GM18858 (cell line): ENCODE measurements around the gene SEPTIN6.
"Not testable (repeated sequence)": the region's sequence is repeated elsewhere in the genome, so short reads cannot be mapped to it uniquely, and the experiment has no call there.

Experiments used
- ATAC-seq: cut with Tn5 transposase; IDR thresholded peaks from one replicate; pipeline ENCODE4 v1.9.1; 2021; ENCODE audit not compliant: unreplicated experiment

Gene SEPTIN6

DNA sequence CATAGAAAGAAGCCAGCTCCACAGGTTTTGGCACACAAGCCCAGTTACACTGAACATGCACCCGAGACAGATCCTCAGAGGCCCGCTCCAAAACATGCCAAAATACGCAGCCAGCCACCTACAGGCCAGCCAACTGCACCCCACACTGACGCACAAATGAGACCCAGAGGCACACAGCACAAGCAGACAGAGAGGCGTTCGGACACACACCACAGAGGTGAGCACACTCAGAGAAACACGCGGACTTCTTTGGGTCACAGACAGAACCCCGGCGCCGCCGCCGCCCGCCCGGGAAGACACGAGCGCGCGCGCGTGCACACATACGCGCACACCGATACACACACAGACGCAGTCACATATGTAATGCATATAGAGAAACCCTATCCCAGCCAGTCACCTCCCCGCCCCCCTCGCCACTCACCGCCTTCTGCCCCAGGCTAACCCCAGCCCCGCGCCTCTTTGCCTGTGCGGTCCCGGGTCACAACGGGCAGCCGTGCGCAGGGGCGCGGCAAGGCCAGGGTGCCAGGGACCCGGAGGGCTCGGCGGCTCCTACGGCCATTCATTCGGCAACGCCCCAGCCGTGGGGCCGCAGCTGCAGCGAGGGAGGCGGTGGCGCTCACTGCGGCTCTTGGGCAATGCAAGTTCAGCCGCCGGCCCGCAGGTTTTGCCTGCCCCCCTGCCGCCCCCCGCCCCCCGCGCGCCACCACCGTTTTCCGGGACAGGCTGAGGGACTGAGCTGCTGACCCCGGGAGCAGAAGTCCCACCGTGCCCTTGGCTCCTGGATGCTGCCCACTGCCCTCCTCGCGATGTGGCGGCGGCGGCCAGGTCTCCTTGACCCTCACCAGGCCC lies 553 bp downstream of the SEPTIN6 start:
- ATAC-seq = peak; percentile 26

DNA sequence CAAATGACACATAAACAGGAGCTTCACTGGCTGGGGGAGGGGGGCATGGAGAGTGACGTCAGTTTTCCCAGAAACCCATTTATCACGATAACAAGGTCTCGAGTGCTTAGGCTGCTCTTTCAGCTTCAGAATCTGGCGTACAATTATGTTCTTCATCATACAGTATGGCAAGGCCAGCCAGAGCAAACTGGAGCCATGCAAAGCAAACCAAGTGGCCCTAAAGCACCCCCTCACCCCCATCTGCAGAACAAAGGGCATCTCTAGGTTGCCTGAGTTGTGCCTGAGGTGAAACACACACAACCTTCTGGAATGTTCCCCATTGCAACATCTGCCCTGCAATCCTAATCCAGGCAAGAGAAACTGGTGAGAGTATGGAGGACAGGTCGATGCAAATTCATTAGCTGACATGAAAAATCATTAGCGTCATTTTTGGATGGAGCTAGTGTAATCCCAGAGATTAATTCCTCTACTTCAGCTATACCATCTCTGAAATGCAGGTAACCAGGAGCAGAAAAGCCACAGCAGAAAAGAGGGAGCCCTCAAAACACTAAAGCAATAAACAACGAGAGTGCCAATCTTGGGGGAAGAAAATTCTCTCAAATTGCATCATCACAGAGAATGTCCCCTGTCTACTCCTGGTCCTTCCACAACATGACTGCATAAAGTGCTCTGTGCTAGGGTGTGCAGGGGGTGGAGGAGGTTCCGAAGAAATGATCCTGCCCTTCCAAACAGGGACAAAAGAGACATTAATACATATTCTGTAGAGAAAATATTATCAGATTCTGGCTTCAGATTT lies 1.8 kb downstream of the SEPTIN6 start:
- ATAC-seq = no peak

DNA sequence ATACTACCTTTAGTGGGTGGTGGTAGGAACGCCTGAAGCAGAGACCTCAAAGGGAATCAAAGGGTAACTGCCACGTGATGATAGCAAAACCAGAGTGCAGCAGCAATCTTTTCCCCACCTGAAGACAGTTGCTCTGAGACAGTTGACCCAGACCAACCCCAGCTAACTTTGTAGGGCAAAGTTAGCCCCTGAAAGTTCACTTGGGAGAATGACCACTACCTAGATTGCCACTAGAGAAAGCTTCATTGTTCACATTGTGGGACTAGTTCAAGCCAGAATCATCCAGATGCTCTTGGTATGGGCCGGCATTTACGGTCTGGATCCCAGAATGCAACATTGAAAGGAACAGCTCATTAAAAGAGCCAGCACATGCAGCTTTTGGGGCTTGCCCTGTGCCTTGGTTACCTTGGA lies 4.1 kb downstream of the SEPTIN6 start:
- no peak for ATAC-seq

DNA sequence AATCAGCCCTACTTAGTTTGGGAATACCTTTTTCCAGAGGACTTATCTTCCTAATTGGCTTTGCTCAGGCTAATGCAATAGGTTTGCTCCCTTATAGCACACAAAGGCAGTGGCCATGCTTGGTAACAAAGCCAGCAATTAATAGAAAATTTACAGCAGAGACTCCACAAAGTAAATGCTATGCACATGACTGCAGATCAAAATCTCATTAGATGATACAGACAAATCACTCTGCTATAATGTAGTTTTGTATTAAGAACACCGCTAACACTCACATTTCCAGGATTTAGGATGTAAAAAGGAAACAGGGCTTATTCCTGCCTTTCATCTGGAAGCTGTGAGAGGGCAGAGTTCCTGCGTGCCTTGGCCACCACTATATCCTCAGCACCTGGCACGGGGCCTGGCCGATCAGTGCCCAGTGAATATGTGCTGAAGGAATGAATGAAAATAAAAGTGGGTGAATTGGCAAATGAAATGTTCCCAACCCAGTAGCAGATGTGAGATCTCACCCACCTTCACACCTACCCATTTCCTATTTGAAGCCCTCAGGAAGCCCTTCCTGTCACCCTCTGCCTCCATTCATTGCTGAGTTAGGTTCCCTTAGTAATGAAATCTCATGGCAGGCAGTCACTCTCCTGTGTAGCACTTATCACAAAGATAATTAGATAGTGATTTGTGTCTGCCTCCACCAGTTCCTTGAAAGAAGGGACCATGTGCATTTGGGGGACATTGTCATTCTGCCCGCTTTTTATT lies 5.1 kb downstream of the SEPTIN6 start:
- no peak for ATAC-seq

DNA sequence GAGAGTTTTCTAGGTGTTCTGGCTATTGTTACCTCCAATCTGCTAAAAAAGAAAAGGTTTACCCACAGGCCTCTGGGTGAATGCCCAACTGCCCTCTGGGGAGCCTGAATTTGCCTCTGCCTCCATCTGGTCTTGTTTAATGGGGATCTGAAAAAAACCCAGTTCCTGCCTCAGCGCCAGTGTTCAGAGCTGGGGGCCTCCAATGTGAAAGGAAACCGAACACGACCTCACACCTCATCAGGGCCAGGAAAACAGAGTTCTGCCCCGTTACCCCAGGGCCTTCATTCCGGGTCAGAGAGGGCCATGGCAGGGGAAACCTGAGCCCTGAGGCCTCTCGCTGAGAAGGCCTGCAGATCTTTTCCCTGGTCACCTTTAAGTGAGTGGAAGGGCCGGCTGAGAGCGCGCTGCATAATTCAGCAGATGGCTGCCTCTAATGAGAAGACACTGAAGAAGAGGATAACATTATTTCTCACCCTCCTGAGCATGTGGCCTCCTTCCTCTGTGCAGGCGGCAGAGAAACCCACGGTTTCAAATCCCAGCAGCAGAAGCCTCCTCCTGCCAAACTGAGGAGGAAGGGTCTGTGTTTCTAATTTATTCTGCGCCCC lies 6.8 kb downstream of the SEPTIN6 start:
- no peak for ATAC-seq

DNA sequence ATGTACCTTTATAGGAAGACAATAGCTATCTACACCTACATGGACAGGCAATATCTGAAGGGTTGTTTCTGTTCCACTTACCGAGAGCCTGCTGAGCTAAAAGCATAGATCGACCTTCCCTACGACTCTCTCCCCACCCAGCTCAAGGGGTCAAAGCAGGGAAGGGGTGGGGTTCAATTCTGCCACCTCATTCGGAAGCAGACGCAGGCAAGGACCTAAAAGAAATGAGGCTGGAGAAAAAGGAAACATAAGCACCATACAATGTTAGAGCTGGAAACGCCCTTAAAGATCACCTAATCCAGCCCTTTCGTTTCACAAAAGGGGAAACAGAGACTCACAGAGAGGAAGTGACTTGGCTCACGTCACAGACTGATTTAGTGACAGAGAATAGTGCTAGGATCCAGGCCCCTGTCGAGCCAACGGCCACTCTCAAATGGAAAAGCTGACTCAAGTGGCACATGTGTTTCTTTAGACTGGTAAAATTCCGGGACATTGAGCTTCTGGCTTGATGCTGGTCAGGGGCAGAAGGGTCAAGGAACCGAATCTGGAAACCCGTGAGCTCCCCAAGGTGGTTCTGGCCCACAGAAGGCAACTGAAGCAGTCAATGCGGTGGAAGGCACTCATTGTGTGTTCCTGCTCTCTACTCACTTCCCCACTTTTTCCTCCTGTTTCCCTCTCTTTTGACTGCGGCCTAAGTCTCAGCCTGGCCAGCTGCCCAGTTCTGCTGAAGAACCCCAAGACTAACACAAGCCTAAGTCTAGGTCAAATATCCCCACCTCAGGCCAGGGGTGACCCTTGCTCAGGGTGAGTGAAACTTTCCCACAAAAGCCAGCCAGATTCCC lies 7.5 kb downstream of the SEPTIN6 start:
- ATAC-seq = peak; percentile 44

DNA sequence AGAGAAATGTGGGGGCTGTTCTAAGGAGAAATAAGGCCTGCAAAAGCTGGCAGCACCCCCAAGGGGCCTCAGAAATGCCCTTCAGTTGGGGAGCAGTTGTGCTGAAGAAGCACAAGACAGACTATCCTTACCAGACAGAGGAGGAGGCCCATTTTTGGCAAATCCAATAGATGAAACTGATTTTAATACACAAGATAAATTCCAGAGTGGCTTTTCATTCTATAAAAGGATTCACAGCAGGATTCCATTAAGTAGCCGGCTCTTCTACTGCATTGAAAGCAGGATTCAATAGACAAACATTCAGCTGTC lies 8.1 kb downstream of the SEPTIN6 start:
- no peak for ATAC-seq

DNA sequence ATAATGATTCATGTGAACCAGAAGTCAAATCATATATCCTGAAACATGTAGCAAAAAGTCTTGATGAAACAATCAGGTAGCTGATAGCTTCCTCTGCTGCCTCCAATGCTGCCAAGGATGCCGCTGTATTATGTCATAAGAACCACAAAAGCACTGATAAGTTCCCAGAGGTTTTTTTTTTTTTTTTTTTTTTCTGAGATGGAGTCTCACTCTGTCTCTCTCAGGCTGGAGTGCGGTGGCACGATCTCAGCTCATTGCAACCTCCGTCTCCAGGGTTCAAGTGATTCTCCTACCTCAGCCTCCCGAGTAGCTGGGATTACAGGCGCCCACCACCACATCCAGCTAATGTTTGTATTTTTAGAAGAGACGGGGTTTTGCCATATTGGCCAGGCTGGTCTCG lies 8.7 kb downstream of the SEPTIN6 start:
- not testable (repeated sequence) for ATAC-seq

DNA sequence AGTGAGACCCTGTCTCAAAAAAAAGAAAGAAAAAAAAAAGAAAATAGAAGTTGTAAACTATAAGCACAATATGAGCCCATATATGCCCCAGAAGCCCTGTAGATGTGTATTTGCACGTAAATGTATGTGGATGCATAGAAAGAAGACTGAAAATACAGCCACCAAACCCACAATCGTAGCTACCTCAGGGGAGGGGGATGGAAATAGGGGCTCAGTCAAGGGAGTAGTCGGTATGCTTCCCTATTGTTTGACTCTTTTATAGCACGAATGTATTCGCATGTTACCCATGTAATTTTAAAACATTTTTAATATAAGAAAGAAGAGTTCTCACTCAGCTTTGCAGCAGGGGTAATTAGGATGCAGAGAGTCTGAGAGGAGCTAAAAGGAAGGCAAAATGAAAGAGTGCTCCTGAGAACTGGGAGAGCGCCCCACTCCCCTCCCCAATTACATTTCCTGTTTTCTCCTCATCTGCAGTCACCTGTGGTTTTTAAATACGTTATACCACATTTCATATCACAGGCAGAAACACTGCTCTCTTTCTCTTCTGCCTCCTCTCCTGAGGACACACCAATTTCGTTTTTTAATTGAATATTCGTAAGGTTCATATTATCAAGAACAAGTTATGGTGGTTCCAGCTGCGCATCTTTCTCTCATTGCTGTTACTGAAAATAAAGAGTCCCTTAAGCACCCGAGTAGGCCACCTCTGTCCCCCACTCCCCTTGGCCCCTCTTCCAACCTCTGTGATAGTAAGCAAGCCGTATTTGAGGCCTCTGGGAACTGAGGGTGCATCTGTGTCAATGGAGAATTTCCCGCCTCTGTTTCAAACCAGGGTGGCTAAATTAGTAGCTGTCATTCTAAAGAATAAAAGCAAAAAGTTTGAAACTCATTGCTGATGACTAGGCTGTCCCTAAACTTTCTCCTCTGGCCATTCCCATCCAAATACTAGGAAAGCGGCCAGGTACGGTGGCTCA lies 10.7 kb downstream of the SEPTIN6 start:
- no peak for ATAC-seq

DNA sequence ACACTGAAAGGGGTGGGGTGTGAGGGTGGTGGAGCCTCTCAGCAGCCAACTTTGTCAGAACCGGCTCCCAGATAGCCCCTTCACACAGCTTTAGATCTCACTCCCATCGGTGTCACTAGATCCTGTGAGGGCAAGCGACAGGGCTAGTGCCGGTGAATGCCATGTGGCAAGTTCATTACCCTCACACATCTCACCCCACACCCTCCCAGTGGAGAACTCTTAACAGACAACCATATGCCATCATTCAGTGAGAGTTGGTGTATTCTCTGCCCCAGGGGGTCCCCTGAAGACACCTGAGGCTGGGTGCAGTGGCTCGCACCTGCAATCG lies 15.3 kb downstream of the SEPTIN6 start:
- no peak for ATAC-seq

DNA sequence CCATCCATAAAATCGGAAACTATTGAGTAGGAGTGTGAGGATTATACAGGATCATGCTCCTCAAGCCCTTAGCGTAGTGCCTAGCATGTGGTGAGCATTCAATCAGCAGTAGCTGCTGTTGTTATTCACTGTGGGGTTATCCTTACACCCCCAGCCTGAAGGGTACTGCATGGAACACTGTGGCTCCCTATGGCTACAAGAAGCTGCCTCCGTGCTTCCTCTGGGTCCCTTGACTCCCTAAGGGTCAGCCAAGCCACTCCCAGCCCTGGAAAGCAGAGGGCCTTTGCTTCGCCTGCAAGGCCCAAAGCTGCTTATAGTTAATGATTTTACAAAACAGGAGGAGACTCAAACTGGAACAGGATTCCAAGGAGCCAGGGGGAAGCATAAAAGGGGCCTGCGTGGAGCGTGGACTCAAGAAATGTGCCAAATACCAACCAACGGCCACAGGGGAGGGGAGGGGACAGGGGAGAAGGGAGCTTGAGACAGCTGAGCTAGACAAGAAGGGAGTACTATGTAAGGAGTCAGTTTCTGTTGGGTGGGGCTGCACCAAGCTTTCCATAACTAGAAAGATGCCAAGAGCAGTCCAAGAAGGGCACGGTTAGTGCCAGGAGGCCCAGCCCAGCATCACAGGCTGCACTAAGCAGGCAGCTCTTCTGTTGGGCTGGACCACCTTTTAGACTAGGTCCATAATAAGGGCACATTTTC lies 15.9 kb downstream of the SEPTIN6 start:
- no peak for ATAC-seq

DNA sequence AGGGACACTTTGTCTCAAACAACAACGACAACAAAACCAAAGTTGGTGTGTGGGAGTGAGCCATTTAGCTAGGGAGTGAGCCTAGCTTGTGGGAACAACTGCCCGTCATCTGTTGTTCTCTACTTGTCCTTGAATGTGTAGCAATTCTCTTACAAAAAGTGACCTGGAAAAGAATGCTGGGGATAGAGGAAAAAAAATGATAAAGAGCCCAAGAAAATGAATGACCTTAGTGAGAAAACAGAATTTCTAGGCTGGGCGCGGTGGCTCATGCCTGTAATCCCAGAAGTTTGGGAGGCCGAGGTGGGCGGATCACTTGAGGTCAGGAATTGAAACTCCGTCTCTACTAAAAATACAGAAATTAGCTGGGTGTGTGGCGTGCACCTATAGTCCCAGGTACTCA lies 19.6 kb downstream of the SEPTIN6 start:
- no peak for ATAC-seq

DNA sequence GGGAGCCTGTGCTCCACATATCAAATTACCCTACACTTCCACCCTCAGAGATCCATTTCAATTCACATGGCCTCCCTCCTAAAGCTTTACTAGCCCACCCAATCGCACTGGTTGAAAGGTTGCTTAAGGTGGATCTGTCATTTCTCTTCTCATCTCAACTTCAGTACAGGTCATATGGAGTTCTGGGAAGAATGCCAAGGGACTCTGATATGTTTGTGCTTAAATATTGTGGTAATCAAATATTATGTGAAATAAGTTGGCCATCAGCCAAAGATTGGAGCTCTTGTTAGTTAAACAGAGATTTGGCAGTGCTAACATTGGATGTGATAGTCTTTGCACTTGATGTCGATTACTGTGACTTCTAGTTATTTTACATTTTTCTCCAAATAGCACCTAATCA lies 20.5 kb downstream of the SEPTIN6 start:
- ATAC-seq = no peak

DNA sequence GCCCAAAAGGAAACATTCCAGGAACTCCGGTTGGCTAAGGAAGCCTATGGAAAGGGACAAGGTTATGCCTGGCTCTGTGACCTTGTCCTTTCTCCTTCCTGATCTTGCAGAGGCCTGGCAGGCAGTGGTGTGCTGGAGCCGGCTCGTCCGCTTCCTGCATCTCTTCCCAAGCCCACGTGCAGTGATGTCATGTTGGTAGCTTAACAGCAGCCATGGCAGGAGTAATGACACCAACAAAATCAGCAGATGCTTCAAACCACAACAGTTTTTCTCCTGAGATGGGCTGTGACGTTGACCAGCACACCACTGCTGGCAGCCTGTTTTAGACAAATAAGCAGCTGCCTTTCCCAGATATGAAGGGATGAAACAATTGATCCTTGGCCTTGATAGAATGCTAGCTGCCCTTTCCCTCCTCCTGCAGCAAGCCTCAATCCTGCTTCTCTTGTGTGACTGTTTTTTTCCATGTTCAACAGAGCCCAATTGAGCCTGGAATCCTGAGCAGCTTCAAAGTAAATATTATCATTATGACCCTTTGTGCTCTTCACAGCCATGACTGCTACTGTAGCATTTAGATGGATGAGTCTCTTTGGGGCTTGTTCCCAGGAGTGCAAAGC lies 23.4 kb downstream of the SEPTIN6 start:
- no peak for ATAC-seq

DNA sequence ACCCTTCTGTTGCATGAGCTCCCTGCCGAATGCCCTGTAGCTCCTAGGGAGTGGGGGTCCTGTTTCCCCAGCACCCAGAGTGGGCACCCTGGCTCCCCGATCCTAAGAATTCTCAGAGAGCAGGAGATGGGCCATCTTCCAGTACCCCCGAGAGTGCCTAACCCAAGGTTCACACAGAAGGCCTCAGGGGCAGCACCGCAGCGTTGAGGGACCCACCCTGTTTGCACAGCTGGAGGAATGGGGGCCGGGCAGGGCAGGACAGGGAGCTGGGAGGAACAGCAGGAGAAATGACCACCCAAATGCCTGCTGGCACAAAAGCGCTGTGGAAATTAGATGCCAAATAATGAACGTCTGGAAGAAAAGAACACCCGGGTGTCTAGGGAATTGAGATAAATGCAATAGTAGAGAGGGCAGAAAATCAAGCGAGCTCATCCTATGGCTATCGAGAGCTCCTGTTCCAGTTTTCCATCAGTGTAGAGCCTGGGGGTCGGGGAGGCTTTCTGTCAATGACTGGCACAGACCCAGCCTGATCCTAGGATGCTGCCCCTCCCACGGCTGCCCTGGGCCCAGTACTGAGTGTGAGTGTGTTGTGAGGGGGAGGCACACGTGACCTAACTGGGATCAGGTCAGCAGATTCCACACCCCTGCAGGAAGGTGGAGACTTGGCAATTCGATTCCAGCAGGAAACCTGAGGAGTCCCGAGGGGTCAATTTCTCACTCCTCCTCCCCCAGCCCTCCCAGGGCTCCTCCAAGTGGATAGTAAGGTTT lies 25.7 kb downstream of the SEPTIN6 start:
- no peak for ATAC-seq

DNA sequence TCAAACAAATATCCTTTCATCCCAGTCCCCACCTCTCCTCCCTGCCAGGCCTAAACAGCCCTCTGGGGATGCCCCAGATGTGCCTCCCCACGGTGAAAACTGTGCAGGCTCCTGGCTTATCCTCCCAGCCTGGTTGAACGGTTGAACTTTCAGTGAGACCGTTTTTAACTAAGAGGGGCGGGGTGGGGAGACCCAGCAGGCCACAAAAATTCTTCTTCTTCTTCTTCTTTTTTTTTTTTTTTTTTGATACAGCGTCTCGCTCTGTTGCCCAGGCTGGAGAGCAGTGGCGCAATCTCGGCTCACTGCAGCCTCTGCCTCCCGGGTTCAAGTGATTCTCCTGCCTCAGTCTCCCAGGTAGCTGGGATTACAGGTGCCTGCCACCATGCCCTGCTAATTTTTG lies 28.1 kb downstream of the SEPTIN6 start:
- ATAC-seq = not testable (repeated sequence)

DNA sequence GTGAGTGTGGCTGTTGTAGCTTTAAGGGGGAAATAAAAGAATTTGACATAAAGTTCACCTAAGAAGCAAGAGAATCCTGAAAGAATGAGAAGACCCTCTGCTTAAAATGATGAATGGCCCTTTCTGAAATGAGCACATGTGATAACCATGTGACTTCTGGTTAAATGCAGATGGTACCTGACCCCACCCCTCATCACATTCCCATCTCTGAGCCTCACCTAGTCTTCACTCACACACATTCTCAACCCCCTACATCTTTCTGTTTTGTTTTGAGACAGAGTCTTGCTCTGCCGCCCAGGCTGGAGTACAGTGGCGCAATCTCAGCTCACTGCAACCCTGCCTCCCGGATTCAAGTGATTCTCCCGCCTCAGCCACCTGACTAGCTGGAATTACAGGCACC lies 31.5 kb downstream of the SEPTIN6 start:
- ATAC-seq = no peak

DNA sequence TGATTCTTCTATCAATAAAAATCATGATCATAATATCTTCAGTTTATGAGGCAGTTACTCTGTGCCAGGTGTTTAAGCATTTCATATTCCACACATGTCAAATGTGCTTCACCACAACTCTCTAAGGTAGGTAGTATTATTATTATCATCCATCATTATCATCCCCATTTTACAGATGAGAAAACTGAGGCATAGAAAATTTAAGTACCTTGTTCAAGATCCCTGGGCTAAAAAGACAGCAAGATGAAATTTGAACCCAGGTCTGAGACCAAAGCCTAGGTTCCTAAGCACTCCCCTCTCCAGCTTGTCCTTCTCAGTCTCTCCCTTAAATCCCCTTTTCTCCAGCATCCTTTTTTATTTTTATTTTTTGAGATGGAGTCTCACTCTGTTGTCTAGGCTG lies 33.4 kb downstream of the SEPTIN6 start:
- no peak for ATAC-seq
